Measurements from ENCODE around the gene CRELD2.
A peak's percentile ranks its signal among the peaks of the same experiment; 100 is the strongest.

The CRELD2 gene

DNA sequence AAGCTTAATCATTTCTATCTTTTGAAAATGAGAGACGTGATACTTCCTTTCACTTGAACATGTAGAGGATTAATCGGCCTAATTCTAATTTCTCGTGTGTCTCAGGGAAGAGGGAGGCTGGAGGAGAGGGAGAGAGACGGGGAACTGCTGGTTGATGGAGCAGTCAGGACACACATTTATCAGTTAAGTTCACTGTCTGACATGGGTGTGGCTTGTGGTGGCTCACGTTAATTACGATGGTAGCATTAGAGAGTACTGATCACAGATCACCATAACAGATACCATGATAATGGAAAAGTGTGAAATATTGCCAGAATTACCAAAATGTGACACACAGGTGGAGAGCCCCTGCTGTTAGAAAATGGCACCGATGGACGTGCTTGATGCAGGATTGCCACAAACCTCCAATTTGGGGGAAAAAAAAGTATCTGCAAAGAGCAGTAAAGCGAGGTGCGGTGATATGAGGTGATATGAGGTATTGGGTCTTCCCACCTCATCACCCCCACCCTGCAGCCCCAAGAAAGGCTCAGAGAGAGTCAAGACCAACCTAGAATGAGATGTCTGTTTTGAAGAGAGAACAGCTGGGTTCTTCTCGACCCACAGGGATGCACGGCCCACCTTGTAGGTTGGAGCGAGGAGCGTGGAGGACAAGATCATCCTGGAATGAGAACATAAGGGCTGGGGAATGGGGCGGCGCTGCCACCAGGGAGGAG is 45.0 kb upstream of the CRELD2 start:
- no peak for DNase-seq (ENCODE audit: low read depth)
- H3K4me3 ChIP-seq (ENCODE audit: low read depth, low read length) = no peak overlapping the region
- TF ChIP-seq, protein P1, sequence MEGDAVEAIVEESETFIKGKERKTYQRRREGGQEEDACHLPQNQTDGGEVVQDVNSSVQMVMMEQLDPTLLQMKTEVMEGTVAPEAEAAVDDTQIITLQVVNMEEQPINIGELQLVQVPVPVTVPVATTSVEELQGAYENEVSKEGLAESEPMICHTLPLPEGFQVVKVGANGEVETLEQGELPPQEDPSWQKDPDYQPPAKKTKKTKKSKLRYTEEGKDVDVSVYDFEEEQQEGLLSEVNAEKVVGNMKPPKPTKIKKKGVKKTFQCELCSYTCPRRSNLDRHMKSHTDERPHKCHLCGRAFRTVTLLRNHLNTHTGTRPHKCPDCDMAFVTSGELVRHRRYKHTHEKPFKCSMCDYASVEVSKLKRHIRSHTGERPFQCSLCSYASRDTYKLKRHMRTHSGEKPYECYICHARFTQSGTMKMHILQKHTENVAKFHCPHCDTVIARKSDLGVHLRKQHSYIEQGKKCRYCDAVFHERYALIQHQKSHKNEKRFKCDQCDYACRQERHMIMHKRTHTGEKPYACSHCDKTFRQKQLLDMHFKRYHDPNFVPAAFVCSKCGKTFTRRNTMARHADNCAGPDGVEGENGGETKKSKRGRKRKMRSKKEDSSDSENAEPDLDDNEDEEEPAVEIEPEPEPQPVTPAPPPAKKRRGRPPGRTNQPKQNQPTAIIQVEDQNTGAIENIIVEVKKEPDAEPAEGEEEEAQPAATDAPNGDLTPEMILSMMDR (IDR thresholded peaks at IDR 0.05; ENCODE audit: low read depth, low read length, missing control alignments) = no peak

DNA sequence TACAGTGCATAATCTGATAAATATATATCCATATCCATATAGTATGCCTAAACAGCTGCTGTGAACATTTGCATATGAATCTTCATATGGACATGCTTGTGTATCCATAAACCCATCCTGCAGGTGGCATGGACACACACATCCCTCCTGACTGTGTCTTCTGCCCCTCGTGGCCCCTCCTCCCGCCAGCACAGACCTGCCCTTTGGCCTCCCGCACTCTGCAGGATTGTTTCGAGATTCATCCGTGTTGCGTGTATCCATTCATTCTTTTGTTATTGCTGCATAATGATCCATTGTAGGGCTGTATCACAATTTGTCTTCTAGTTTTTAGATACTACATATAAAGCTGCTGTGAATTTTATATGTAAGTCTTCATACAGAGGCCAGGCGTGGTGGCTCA is 40.8 kb upstream of the CRELD2 start:
- no peak overlapping the region for H3K4me3 ChIP-seq (ENCODE audit: low read depth, low read length)
- TF ChIP-seq, protein P1 (IDR thresholded peaks at IDR 0.05; ENCODE audit: low read depth, low read length, missing control alignments) = no peak
- DNase-seq (ENCODE audit: low read depth) = no peak

DNA sequence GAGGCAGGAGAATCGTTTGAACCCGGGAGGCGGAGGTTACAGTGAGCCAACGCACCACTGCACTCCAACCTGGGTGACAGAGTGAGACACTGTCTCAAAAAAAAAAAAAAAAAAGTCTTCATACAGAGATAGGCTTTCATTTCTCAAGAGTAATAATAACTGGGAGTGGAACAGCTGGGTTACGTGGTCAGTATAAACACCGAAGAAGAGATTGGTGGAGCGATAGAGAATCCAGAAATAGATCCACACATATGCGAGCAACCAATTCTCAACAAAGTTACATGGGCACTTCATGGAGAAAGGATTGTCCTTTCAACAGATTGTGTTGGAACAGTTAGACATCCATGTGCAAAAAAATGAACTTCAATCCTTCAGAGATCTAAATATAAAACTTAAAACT is 40.2 kb upstream of the CRELD2 start:
- no peak for DNase-seq (ENCODE audit: low read depth)
- H3K4me3 ChIP-seq (ENCODE audit: low read depth, low read length) = no peak overlapping the region

DNA sequence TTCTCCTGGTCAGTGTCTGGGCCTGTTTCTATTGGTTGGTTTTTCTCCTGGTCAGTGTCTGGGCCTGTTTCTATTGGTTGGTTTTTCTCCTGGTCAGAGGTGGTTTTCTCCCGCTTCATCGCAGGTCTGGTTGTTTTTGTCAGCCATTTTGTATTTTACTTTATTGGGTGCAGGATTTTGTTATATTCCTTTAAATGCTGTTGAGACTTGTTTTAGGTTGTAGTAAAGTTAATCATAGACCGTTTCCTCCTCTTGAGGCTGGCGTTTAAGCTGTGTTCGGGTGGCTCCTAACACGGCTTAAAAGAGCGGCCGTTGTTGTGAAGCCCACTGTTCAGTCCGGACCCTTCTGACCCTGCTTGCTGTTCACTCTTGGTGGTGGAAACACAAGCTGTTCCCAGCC is 38.6 kb upstream of the CRELD2 start:
- no peak for DNase-seq (ENCODE audit: low read depth)
- TF ChIP-seq, protein P1 (IDR thresholded peaks at IDR 0.05; ENCODE audit: low read depth, low read length, missing control alignments) = no peak
- H3K4me3 ChIP-seq (ENCODE audit: low read depth, low read length) = no peak overlapping the region

More for the DNA sequence above, 40.2 kb upstream of the CRELD2 start:
- TF ChIP-seq, protein P1 (IDR thresholded peaks at IDR 0.05; ENCODE audit: low read depth, low read length, missing control alignments) = no peak

DNA sequence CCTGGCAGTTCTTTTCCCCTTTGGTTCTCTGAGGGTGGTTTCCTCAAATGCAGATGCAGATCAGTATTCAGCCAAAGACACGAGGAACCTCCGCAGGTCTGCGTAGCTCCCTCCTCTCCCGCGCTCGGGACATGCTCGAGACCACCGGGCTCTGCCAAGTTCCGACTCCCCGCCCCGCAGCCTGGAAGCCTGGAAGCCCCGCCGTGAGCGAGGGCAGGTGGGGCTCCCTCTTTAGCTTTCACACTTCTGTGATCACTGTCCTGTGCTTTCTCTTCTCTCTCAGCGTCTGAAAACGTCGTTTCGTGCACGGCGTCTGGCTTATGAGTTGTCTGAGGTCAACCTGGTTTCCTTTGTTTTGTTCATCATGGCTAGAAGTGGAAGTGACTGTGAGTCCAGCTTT is 38.2 kb upstream of the CRELD2 start:
- DNase-seq (ENCODE audit: low read depth) = no peak
- TF ChIP-seq, protein P1 (IDR thresholded peaks at IDR 0.05; ENCODE audit: low read depth, low read length, missing control alignments) = no peak
- H3K4me3 ChIP-seq (ENCODE audit: low read depth, low read length) = no peak overlapping the region

DNA sequence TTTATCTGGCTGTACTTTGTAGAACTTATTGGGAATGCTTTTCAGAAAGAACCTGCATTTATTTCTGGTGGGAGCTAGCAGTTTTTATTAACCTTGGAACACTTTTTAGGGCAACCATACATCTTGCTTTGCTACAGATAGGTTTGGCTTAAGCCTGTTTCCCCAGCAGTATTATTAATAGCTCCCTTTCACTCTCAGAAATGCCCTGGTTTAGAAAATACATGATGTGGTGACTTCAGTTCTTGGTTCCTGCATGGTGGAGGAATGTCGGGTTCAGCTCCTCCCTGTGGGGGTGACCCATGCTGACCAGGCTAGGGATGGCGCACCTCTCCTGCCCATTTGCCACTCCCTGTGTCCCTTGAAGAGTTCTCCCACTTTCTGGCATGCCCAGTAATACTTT is 36.6 kb upstream of the CRELD2 start:
- DNase-seq (ENCODE audit: low read depth) = peak; percentile 8
- no peak overlapping the region for H3K4me3 ChIP-seq (ENCODE audit: low read depth, low read length)
- TF ChIP-seq, protein P1 (IDR thresholded peaks at IDR 0.05; ENCODE audit: low read depth, low read length, missing control alignments) = no peak

All from GM12864 (cell line).